Hippocampal formation (tissue), 2 donors: ENCODE data around the gene NEUROD1.

ENCODE experiments used
- DNase-seq, 2 donors: peaks; one replicate each; lab custom pipeline; 2025; lab: John Stamatoyannopoulos, UW

Gene NEUROD1

GRCh38 chr2:181632733-181633401 is 47.5 kb downstream of the NEUROD1 start:
- no peak for DNase-seq

- DNase-seq = no peak
Observed at GRCh38 chr2:181628590-181629585, 51.4 kb downstream of the NEUROD1 start.

GRCh38 chr2:181627545-181627944 is 52.8 kb downstream of the NEUROD1 start:
- DNase-seq = no peak

- DNase-seq = no peak
Observed at GRCh38 chr2:181626671-181627070, 53.6 kb downstream of the NEUROD1 start.
